Smooth muscle cell (in vitro differentiated cells): ENCODE data around the gene CC2D2A. TPM values are rescaled to one million over a fixed set of nuclear protein-coding genes. Genes with fewer than 3 reads are reported as not detected.

Experiments used
- DNase-seq: peaks from one replicate; lab custom pipeline; 2025; ENCODE audit not compliant: unreplicated experiment; lab: John Stamatoyannopoulos, UW
- H2AFZ ChIP-seq: fragments of 200-600 bp; sonication (generic); 2 replicates; pipeline ENCODE4 v1.6.0; 2016; ENCODE audit warnings: antibody characterized with exemption, low read depth, mild to moderate bottlenecking
- H3F3A ChIP-seq: fragments of 200-600 bp; sonication (generic); 2 replicates; pipeline ENCODE4 v1.6.0; 2017; ENCODE audit warnings: antibody characterized with exemption, low read depth
- H3K27ac ChIP-seq: fragments of 200-600 bp; sonication (generic); 2 replicates; pipeline ENCODE4 v1.5.1; 2016; ENCODE audit warnings: low read depth, mild to moderate bottlenecking
- H3K27me3 ChIP-seq: fragments of 200-600 bp; sonication (generic); 2 replicates; pipeline ENCODE4 v1.6.1; 2016; ENCODE audit warnings: low read depth, mild to moderate bottlenecking
- H3K36me3 ChIP-seq: fragments of 200-600 bp; sonication (generic); 2 replicates; pipeline ENCODE4 v1.5.1; 2016; ENCODE audit warnings: low read depth
- H3K4me1 ChIP-seq: fragments of 200-600 bp; sonication (generic); 2 replicates; pipeline ENCODE4 v1.5.1; 2016; ENCODE audit warnings: low read depth
- H3K4me2 ChIP-seq: fragments of 200-600 bp; sonication (generic); 2 replicates; pipeline ENCODE4 v1.6.0; 2016; ENCODE audit warnings: mild to moderate bottlenecking
- H3K4me3 ChIP-seq: fragments of 200-600 bp; sonication (generic); 2 replicates; pipeline ENCODE4 v1.5.1; 2016; ENCODE audit warnings: mild to moderate bottlenecking
- H3K79me2 ChIP-seq: fragments of 200-600 bp; sonication (generic); 2 replicates; pipeline ENCODE4 v1.6.0; 2016; ENCODE audit warnings: low read depth, mild to moderate bottlenecking
- H3K9ac ChIP-seq: fragments of 200-600 bp; sonication (generic); 2 replicates; pipeline ENCODE4 v1.6.0; 2016; ENCODE audit warnings: low read depth
- H3K9me3 ChIP-seq: fragments of 200-600 bp; sonication (generic); replicated peaks from 2 replicates; pipeline ENCODE4 v1.5.1; 2016; ENCODE audit warnings: low read depth
- H4K20me1 ChIP-seq: fragments of 200-600 bp; sonication (generic); 2 replicates; pipeline ENCODE4 v1.6.0; 2016; ENCODE audit warnings: low read depth
- CTCF ChIP-seq: fragments of 200-600 bp; sonication (generic); IDR thresholded peaks from 2 replicates; pipeline ENCODE4 v1.5.1; 2017; ENCODE audit warnings: borderline replicate concordance, mild to moderate bottlenecking, antibody characterized with exemption; ENCODE audit not compliant: insufficient read depth, poor library complexity, severe bottlenecking
- WGBS: methylation state at CpG from one replicate; pipeline ENCODE4 v1.1.7; 2016; ENCODE audit warnings: low lambda C conversion rate; 5-methylcytosine and 5-hydroxymethylcytosine counted together
- polyA plus RNA-seq: library from polyadenylated mRNA; unstranded; fragments of >200 nt; fragmentation: Nextera tagmentation; extraction: Ambion mirVana; gene quantifications from 2 replicates; pipeline ENCODE4 v1.2.1, GENCODE V29; 2016
- total RNA-seq: library from RNA; depleted of rRNA; stranded (reverse); fragments of >200 nt; gene quantifications from 2 replicates; pipeline ENCODE4 v1.2.3, GENCODE V29; 2014

Gene CC2D2A
- total RNA-seq (12.8 and 26.4 TPM in 2 replicates), polyA plus RNA-seq (15.0 and 17.4 TPM in 2 replicates)

GRCh38 chr4:15469402-15470127, at the start of gene CC2D2A:
Gene CC2D2A, plus strand, starts transcription at chr4:15469882. Its CDS starts 6,051 bp downstream, at chr4:15475933.
- DNase-seq = no peak
- TF ChIP-seq CTCF = no peak
- peak within 1 kb of the TSS; percentile 78 for H3K9ac ChIP-seq
- H3F3A ChIP-seq = no peaks in the 10 kb centered on the region
- H2AFZ ChIP-seq = peak within 1 kb of the TSS; percentile 94
- H3K36me3 ChIP-seq = no peaks in the 10 kb centered on the region
- H3K4me3 ChIP-seq = peak within 1 kb of the TSS; percentile 69
- H3K9me3 ChIP-seq = no peaks in the 10 kb centered on the region
- 12% methylated on average over 14 of the region's 14 CpGs for WGBS
- peaks cover 6% of the 10 kb centered on the region for H3K4me1 ChIP-seq
- no peaks in the 10 kb centered on the region for H3K27me3 ChIP-seq
- peak within 1 kb of the TSS; percentile 72 for H3K27ac ChIP-seq
- no peaks in the 10 kb centered on the region for H4K20me1 ChIP-seq
- no peaks in the 10 kb centered on the region for H3K79me2 ChIP-seq
- H3K4me2 ChIP-seq = peak within 1 kb of the TSS; percentile 91

- H3K4me1 ChIP-seq = no peaks in the 10 kb centered on the region
- no peaks in the 10 kb centered on the region for H3K27me3 ChIP-seq
- WGBS = 63% methylated on average over 2 of the region's 2 CpGs
- no peaks in the 10 kb centered on the region for H3K36me3 ChIP-seq
- H3K4me3 ChIP-seq = no peak overlapping the region
- TF ChIP-seq CTCF = no peak
- no peak for DNase-seq
- H3K9me3 ChIP-seq = no peaks in the 10 kb centered on the region
- no peak overlapping the region for H3K27ac ChIP-seq
- H3K4me2 ChIP-seq = no peak overlapping the region
- no peaks in the 10 kb centered on the region for H4K20me1 ChIP-seq
- H3K79me2 ChIP-seq = no peaks in the 10 kb centered on the region
- no peaks in the 10 kb centered on the region for H3F3A ChIP-seq
- no peak overlapping the region for H2AFZ ChIP-seq
- no peak overlapping the region for H3K9ac ChIP-seq
These were observed 49.0 kb upstream of the CC2D2A start for GRCh38 chr4:15420642-15421041.

GRCh38 chr4:15423285-15423711, 46.4 kb upstream of the CC2D2A start:
- H3F3A ChIP-seq = no peaks in the 10 kb centered on the region
- H3K4me3 ChIP-seq = no peak overlapping the region
- no peak for DNase-seq
- no peak for TF ChIP-seq CTCF
- H3K9ac ChIP-seq = no peak overlapping the region
- WGBS = 92% methylated on average over 5 of the region's 5 CpGs
- H3K27me3 ChIP-seq = no peaks in the 10 kb centered on the region
- no peaks in the 10 kb centered on the region for H3K79me2 ChIP-seq
- no peak overlapping the region for H3K4me2 ChIP-seq
- no peak overlapping the region for H2AFZ ChIP-seq
- no peaks in the 10 kb centered on the region for H3K4me1 ChIP-seq
- no peak overlapping the region for H3K27ac ChIP-seq
- no peaks in the 10 kb centered on the region for H4K20me1 ChIP-seq
- no peaks in the 10 kb centered on the region for H3K9me3 ChIP-seq
- no peaks in the 10 kb centered on the region for H3K36me3 ChIP-seq

- no peak for DNase-seq
- no peaks in the 10 kb centered on the region for H3K79me2 ChIP-seq
- H3K27ac ChIP-seq = no peak overlapping the region
- H4K20me1 ChIP-seq = no peaks in the 10 kb centered on the region
- H3F3A ChIP-seq = no peaks in the 10 kb centered on the region
- H3K36me3 ChIP-seq = no peaks in the 10 kb centered on the region
- no peaks in the 10 kb centered on the region for H3K4me1 ChIP-seq
- no peaks in the 10 kb centered on the region for H3K9me3 ChIP-seq
- no peak overlapping the region for H3K4me2 ChIP-seq
- H3K4me3 ChIP-seq = no peak overlapping the region
- no peak for TF ChIP-seq CTCF
- no peaks in the 10 kb centered on the region for H3K27me3 ChIP-seq
- no peak overlapping the region for H3K9ac ChIP-seq
- 82% methylated on average over 2 of the region's 2 CpGs for WGBS
- H2AFZ ChIP-seq = no peak overlapping the region
These were observed 44.2 kb upstream of the CC2D2A start for GRCh38 chr4:15425520-15425919.
